ENCODE measurements around the gene NDUFA11.
"Not testable (repeated sequence)": the region's sequence is repeated elsewhere in the genome, so short reads cannot be mapped to it uniquely, and the experiment has no call there.

Gene NDUFA11

GRCh38 chr19:5857203-5858081 is 46.1 kb downstream of the NDUFA11 start:
- no peak for DNase-seq (ENCODE audit: low spot score)

- DNase-seq (ENCODE audit: low spot score), result not testable (repeated sequence)
Measured at GRCh38 chr19:5855151-5855550, 48.4 kb downstream of the NDUFA11 start.

- DNase-seq (ENCODE audit: low spot score), result not testable (repeated sequence)
Measured at GRCh38 chr19:5854121-5854520, 49.5 kb downstream of the NDUFA11 start.

- no peak for DNase-seq (ENCODE audit: low spot score)
Measured at GRCh38 chr19:5851302-5851701, 52.3 kb downstream of the NDUFA11 start, which contains the start of gene FUT3. Gene FUT3 (minus strand): TSS chr19:5851449.

- no peak for DNase-seq (ENCODE audit: low spot score)
Measured at GRCh38 chr19:5850743-5851293, 52.8 kb downstream of the NDUFA11 start.

- DNase-seq (ENCODE audit: low spot score), result no peak
Measured at GRCh38 chr19:5850189-5850588, 53.4 kb downstream of the NDUFA11 start.

GRCh38 chr19:5848621-5849020 is 55.0 kb downstream of the NDUFA11 start:
- not testable (repeated sequence) for DNase-seq (ENCODE audit: low spot score)

- not testable (repeated sequence) for DNase-seq (ENCODE audit: low spot score)
Measured at GRCh38 chr19:5847846-5848245, 55.7 kb downstream of the NDUFA11 start.

Data from ecto neural progenitor cell (in vitro differentiated cells).